HG03565 (cell line): ENCODE measurements around the gene FRMD4A.
"Not testable (repeated sequence)": the region's sequence is repeated elsewhere in the genome, so short reads cannot be mapped to it uniquely, and the experiment has no call there.

Source experiments
- ATAC-seq: cut with Tn5 transposase; IDR thresholded peaks from one replicate; pipeline ENCODE4 v1.9.1; 2021; ENCODE audit warnings: mild to moderate bottlenecking, moderate library complexity; ENCODE audit not compliant: unreplicated experiment

The FRMD4A gene

DNA sequence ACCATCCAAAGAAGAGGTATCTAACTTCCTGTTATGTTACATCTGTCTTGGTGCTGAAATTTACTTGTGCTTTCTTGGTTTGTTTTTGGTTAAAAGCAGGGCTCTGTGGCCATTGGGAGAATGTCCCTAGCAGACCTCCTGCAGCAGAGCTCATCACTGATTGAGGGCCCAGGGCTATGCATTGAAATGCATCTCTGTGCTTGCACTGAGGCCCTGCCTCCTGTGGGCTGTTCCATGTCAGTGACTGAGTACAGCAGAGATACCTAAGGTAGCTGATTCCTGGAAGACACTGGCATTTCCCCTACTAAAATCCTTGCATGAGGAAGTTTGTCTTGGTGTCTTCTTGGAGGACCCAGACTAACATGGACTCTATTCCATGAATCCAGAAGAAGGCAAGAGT is 213.9 kb downstream of the FRMD4A start:
- no peak for ATAC-seq

GRCh38 chr10:14116021-14116420 is 214.7 kb downstream of the FRMD4A start:
- no peak for ATAC-seq

DNA sequence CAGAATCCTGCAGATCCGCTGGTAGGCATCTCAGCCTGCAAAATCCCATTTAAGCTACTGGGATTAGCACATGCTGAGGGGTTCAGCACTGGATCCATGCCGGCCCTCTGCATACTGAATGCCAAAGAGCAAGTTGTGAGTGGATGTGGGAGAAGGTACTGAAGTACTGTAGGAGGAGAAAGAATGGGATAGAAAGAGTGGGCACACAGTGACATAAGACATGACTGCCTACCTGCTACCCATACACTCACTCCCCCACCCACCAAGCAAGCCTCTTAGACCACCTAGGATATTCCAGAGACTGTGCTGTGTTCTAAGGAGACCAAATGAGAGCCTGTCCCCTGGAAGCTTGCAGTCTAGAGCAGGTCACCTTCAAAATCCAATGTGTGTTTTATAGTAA is 215.9 kb downstream of the FRMD4A start:
- ATAC-seq = no peak

DNA sequence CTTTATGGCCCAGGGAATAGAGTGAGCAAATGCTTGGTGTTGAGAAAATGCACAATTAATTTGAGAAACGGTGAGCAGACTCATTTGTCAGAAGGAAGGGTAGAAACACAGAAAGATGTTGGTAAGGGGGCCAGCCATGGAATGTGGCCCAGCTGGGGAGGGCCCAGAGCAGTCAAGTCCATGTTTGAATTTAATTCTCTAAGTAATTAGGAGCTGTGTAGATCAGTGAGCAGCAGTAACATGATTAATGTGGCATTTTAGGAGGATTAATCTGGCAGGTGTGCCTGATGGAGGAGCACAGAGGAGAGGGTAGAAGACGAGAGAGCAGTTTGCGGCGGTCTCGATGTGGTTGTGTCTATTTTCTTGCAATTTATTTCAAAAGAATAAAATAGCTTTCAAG is 218.7 kb downstream of the FRMD4A start:
- ATAC-seq = no peak

DNA sequence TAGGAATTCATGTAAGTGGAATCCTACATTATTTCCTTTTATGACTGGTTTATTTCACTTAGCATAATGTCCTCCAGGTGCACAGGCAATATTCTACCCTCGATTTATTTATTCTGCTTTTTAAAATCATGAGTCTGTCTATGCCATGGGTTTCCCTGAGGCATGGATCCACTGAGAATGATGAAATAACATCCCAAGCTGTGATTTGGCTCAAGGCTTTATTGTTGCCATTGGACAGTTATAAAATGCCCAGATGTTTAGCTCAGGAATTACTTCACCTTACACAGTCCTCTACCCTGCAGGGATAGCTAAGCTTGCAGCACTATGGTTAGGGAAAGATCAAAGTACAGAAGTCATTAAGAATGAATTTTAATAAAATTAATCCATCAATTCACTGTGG is 219.5 kb downstream of the FRMD4A start:
- ATAC-seq = no peak

- no peak for ATAC-seq
These were observed 223.9 kb downstream of the FRMD4A start for GRCh38 chr10:14106828-14107227.

DNA sequence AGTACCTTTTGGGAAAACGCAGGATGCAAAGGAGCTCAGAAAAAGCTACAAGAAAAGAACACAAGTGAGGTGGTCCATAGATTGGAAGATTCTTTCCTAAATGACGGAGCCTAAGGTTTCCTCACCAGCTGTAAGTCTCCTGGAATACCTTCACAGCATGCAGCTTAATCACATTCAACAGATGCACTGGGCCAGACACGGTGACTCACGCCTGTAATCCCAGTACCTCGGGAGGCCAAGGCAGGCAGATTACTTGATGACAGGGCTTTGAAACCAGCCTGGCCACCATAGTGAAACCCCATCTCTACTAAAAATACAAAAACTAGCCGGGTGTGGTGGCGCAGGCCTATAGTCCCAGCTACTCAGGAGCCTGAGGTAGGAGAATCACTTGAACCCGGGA is 228.7 kb downstream of the FRMD4A start:
- no peak for ATAC-seq

GRCh38 chr10:14099885-14100284 is 230.8 kb downstream of the FRMD4A start:
- ATAC-seq = no peak

DNA sequence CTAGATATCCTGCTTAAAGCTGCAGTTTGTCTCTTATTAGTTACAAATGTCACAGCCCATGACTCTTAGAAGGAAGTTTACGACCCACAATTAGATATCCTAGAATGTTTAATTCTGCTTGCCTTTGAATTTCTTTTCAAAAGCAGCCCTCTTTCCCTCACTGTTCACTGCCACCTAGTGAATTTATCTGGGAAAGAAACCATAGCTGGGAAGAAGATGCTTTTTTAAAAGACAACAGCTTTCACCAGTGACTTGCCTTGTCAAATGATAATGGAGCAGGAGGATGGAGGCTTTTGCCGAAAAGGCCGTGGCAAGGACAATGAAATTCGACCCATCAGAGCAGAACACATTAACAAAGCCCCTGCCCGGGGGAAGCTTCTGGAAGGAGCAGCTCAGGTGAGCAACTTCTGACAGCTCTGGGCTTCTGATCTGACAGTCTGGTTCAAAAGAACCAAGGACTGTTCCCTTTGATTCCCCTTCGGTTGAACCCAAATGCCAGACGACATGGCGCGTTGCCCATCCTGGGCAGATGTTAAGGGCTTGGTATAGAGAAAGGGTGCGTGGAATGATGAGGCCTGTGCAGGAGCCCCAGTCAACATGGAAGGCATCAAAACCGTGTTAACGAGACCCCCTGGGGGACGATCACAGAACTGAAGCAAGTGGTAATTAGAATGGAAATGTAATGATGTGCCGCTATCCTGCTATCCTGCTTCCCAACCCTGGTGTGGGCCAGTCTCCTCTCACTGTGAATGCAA is 236.8 kb downstream of the FRMD4A start:
- ATAC-seq = no peak

- ATAC-seq = no peak
These were observed 237.9 kb downstream of the FRMD4A start for GRCh38 chr10:14092799-14093198.

DNA sequence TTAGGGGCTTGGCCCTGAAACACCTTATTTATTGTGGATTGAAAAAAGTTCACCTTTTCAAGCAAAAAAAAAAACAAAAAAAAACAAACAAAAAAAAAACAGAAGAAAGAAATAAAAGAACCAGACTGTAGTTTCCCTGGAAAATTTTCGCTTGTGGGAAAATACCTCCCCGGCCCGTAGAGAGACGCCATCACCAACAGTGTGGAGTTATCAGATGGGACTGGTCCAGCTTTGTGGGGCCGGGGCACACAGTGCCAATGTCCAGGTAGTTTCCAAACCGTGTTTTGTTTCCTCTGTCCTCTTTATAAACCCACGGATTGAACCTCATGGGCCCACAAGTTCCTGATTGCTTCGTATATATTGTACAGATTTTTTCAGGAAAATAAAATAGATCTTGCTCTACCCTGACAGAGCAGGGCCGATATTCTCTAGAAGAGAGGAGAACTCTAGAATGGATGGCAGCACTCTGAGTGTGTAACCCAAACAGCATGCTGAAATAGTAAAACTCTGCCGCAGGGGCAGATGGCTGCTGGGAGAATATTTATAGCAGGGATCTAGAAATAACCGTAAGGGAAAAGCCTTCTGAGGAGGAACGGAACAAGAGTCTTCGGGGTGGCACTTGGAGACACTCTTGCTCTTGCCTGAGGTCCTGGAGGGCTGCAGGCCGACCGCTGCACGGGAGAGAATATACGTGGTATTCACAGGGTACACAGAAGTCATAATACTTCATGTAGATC is 241.0 kb downstream of the FRMD4A start:
- ATAC-seq = no peak

GRCh38 chr10:14087566-14087965 is 243.2 kb downstream of the FRMD4A start:
- no peak for ATAC-seq

GRCh38 chr10:14086596-14086995 is 244.1 kb downstream of the FRMD4A start:
- ATAC-seq = no peak

DNA sequence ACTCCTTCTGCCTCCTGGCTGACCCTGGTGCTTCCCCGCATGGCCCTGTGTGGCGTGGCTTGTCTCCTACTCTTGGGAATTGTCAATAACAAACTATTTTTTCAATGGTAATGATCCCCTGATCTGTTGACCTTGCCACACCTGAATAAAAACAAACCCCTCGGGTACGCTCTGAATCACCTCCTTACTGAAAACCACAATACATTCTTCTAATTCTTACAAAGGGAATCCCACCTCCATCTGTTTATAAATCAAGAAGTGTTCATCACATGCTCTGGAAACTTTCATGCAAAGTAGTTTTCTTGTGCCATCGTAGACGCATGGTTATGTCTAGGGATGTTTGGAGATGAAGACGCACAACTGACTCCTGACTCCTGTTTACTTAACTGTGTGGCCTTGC is 245.8 kb downstream of the FRMD4A start:
- no peak for ATAC-seq

- no peak for ATAC-seq
These were observed 249.9 kb downstream of the FRMD4A start for GRCh38 chr10:14080795-14081194.

DNA sequence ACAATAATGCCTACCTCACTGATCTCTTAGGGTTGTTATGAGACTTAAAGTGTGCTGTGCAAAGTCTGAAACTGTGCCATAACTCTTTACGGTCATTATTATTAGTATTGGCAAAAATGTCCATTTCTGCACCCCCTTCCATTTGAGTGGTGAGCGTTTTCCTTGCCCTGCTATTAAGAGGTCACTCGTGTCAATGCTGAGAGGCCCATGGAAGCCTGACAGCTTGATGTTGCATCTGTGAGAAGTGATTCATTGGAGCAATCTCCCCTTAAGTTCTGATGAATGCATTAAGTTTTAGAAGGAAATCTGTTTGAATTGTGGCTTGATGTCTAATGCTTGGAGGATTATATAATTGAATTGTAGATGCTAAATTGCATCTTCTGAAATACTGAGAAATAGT is 253.3 kb downstream of the FRMD4A start:
- ATAC-seq = no peak

DNA sequence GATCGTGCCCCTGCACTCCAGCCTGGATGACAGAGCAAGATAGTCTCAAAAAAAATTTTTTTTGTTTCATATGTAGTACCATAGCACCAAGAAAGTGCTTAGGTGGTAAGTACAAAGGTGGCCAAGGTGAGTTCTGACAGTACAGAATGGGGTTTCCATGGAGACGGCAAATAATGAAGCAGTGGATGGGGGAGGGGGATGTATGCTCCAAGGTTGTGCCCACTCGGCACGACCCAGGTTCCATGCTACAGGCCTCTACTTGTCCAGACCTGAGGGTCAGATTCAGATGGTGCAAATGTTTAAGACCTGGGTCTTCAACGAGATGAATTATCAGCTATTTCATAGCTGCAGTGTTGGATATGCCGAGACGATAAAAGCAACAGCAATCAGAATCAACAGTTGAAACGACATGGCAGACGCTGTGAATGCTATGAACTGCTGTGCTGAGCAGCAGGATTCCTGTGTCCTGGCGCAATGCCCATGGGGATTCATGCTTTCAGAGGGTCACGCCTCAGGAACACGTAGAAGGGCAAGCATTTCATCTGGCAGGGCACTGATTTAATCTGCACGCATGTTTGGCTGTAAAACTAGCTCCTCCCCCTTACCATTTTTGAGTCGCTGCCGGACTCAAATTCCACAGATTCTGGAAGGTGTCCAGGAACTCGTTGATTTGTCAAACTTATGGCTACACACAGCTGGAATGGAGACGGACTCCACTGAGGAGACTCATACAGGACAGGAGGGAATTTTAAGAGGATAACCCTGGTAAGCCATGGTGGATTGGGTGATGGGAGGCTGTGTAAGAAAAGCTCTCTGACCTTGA is 256.5 kb downstream of the FRMD4A start:
- no peak for ATAC-seq

DNA sequence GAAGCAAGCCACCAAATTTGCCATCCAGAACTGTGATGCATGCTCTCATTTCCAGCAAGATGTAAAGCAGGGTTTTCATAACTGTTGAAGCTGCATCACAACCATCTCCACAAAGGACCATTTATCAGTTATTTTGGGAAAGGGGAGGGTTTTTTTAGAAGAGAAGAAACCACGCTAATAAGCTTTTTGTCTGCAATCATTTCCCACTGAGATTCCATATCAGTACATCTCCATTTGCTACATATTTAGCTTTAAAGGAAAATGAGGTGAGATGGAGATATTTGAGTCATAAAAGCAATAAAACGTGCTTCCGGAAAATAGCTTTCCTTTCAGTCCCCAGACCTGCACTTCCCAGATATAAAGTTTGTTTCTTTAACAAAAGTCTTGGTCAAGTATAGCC is 258.2 kb downstream of the FRMD4A start:
- ATAC-seq = no peak

DNA sequence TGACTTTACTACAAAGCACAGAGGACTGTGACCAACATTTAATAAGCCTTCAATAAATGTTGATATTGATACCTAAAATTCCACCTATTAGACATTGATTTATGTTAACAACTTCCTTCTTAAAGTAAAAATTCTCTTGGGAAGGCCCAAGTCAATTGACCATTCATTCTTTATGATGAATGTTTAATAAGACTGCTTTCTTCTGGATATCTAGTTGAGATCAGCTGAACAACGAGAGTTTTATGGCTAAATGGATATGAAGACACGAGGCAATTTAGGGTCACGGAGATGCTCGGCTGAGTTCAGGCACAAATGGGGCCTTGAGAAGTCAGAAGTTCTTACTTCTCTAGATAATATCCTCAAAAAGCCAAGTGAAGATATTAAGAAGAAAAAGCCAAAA is 258.8 kb downstream of the FRMD4A start:
- no peak for ATAC-seq

- no peak for ATAC-seq
These were observed 262.0 kb downstream of the FRMD4A start for GRCh38 chr10:14068601-14069250.

- not testable (repeated sequence) for ATAC-seq
These were observed 263.1 kb downstream of the FRMD4A start for GRCh38 chr10:14067638-14068037.
